Lower leg skin (tissue), 4 donors: ENCODE data around the gene KRT23. TPM values are rescaled to one million over a fixed set of nuclear protein-coding genes. Genes with fewer than 3 reads are reported as not detected.

Experiments used
- DNase-seq, 2 donors: peaks; one replicate each; pipeline ENCODE4 v3.0.0-alpha.2; 2019; ENCODE audit warnings: low spot score in 2 of 2
- H3K4me3 ChIP-seq: fragments of 200-600 bp; sonication (generic); 2 replicates; pipeline ENCODE4 v1.5.1; 2017; ENCODE audit warnings: mild to moderate bottlenecking, low read depth; ENCODE audit not compliant: poor library complexity, severe bottlenecking
- CTCF ChIP-seq, 3 donors: fragments of 450-650 bp; IDR thresholded peaks; one replicate each; pipeline ENCODE4 v1.5.1; 2016; ENCODE audit warnings: antibody characterized with exemption in 3 of 3, mild to moderate bottlenecking in 3 of 3, moderate library complexity in 2 of 3
- POLR2A ChIP-seq, 2 donors: fragments of 450-650 bp; IDR thresholded peaks; one replicate each; pipeline ENCODE4 v1.6.1; 2016 to 2017; ENCODE audit warnings: antibody characterized with exemption in 2 of 2, mild to moderate bottlenecking in 1 of 2, moderate library complexity in 1 of 2
- WGBS, 2 donors: methylation state at CpG; one replicate each; pipeline ENCODE4 v1.1.5; 2018; 5-methylcytosine and 5-hydroxymethylcytosine counted together
- intact Hi-C: fragments of 100-400 bp; cut with DNase I; formaldehyde crosslinking; loops from one replicate; pipeline ENCODE4 v1.15.0; 2023; ENCODE audit warnings: low total_unique reads
- total RNA-seq, 4 donors: library from RNA; depleted of rRNA; stranded (reverse); fragments of >200 nt; gene quantifications; one replicate each; pipeline ENCODE4 v1.1.0, GENCODE V29; 2016

Gene KRT23
- total RNA-seq, 4 donors from 2014 or later, result 302 to 577 (median 454) TPM

- DNase-seq, result no peak
- 35 to 44% methylated on average over 2 of the region's 2 CpGs for WGBS, 2 donors
- intact Hi-C loops, result no loop called here
- H3K4me3 ChIP-seq, result no peak overlapping the region
- no peak for TF ChIP-seq CTCF (IDR thresholded peaks at IDR 0.05)
- no peak for TF ChIP-seq POLR2A (IDR thresholded peaks at IDR 0.05)
Observed at GRCh38 chr17:40953881-40954280, 16.4 kb upstream of the KRT23 start.

- 19 to 30% methylated on average over 1 of the region's 1 CpG for WGBS, 2 donors
- intact Hi-C loops, result no loop called here
- no peak overlapping the region for H3K4me3 ChIP-seq
- DNase-seq, result no peak
- TF ChIP-seq POLR2A (IDR thresholded peaks at IDR 0.05) (no peak), CTCF (IDR thresholded peaks at IDR 0.05) (no peak)
Observed at GRCh38 chr17:40952661-40953060, 15.2 kb upstream of the KRT23 start.

GRCh38 chr17:40952154-40952553, 14.7 kb upstream of the KRT23 start:
- WGBS, 2 donors, result 71 to 88% methylated on average over 2 of the region's 2 CpGs
- TF ChIP-seq POLR2A (IDR thresholded peaks at IDR 0.05) (no peak), CTCF (IDR thresholded peaks at IDR 0.05) (no peak)
- no peak for DNase-seq
- H3K4me3 ChIP-seq, result no peak overlapping the region
- intact Hi-C loops, result no loop called here

- no peak for DNase-seq
- no peak overlapping the region for H3K4me3 ChIP-seq
- intact Hi-C loops, result no loop called here
- 95 to 100% methylated on average over 2 of the region's 2 CpGs for WGBS, 2 donors
- no peak for TF ChIP-seq CTCF (IDR thresholded peaks at IDR 0.05)
- TF ChIP-seq POLR2A (IDR thresholded peaks at IDR 0.05), result no peak
Observed at GRCh38 chr17:40951011-40951622, 13.7 kb upstream of the KRT23 start.

GRCh38 chr17:40950176-40950575, 12.7 kb upstream of the KRT23 start:
- no peak overlapping the region for H3K4me3 ChIP-seq
- intact Hi-C loops, result no loop called here
- WGBS, 2 donors, result 73 to 76% methylated on average over 7 of the region's 7 CpGs
- TF ChIP-seq CTCF (IDR thresholded peaks at IDR 0.05), result no peak
- TF ChIP-seq POLR2A (IDR thresholded peaks at IDR 0.05), result no peak
- no peak for DNase-seq

GRCh38 chr17:40949418-40949817, 12.0 kb upstream of the KRT23 start:
- WGBS, 2 donors, result 57% methylated on average over 10 of the region's 10 CpGs

More at GRCh38 chr17:40949418-40949817, 12.0 kb upstream of the KRT23 start:
- intact Hi-C loops, result no loop called here
- DNase-seq, result no peak
- TF ChIP-seq POLR2A (IDR thresholded peaks at IDR 0.05) (no peak), CTCF (IDR thresholded peaks at IDR 0.05) (no peak)
- no peak overlapping the region for H3K4me3 ChIP-seq
